ENCODE data around the gene GALNT2.

GALNT2 gene

DNA sequence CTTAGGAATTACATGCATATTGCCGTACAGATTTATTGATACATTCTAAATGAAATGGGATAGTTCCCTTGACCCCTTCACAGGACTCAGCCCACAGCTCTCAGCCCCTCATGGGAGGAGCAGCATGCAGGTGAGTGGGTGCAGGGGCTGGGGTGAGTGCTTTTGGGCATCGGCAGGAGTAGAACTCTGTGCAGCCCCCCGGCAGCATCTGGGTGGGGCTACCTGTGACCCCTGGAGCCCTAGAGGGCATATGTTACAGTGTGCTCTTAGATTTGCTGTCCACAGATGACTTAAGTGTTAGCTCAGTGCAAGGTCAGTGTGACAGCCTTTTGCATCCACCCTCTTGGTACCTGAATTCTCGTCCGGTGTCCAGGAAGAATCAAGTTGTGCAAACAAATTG is 120.3 kb downstream of the GALNT2 start:
- no peak for DNase-seq (ENCODE audit: low read depth)

DNA sequence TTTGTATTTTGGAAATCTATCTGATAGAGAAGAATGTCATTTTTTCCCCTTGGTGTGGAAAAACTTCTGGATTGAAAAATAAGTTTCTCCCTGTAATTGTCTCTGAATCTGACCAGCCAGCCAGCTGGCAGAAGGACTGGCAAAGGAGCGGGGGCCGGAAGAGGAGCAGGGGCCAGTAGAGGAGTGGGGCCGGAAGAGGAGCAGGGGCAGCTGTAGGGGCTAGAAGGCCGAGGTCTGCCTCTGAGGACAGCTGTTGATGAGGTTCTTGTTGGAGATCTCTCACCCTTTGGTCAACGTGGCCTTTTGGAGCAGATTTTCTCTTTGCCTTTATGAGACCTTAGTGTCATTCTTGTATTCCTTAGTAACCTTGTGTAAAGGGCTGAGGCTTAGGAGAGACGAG is 121.8 kb downstream of the GALNT2 start:
- DNase-seq (ENCODE audit: low read depth), result no peak

DNA sequence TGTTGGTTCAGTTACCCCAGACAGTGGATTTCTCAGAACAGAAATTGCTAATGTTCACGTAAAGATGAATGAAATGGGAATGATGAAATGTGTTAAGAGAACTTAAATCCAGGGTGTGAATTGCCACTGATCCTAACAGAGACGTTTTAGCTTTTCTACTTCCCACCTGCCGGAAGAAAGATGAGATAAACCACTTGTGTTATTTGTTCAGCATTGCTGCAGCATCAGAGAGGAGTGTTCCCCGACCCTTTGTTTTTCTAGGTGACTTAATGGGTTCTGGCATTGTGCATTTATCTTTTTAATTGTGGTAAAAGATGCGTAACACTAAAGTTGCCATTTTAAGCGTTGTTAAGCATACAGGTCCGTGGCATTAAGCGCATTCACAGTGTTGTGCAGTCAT is 122.3 kb downstream of the GALNT2 start:
- no peak for DNase-seq (ENCODE audit: low read depth)

DNA sequence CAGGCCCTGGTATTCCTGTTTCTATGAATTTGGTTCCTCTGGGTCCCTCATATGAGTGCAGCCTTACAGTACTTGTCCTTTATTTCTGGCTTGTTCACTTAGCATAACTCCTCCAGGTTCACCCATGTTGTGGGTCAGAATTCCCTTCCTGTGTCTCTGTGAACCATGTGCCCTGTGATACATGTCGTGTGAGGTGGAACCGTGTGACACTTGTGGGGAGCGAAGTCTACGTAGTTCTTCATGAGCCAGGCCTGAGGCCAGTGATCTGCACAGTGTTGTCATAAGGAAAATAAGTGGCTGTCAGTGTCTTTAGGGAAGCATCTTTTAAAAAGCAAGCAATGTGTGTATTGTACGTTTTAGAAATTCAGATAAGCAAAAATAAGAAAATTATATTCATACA is 122.8 kb downstream of the GALNT2 start:
- no peak for DNase-seq (ENCODE audit: low read depth)

DNA sequence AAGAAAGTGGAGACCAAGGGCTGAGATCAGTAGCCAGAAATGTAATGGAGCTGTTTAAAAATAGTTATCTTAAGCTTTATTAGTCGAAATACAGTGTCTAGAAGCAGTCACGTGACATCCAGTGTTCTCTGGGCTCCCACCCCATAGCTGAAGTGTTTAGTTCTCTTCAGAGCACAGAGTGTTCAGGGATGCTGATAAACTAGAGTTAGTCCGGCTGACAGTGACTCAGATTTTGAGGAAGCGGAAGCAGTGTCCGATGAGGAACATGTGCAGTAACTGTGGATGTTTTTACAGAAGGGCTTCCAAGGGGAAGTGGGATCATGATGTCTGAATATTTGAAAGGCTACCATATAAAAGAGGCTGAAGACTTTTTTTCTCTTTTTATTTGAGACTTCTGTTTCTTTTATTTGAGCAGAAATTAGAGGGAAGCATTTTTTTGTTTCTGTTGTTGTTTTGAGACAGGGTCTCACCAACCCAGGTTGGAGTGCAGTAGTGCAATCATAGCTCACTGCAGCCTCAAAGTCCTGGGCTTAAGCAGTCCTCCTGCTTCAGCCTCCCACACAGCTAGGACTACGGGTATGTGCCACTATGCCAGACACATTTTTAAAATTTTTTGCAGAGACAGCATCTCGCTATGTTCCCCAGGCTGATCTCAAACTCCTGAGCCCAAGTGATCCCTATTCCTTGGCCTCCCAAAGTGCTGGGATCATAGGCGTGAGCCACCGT is 124.2 kb downstream of the GALNT2 start:
- DNase-seq (ENCODE audit: low read depth), result no peak

DNA sequence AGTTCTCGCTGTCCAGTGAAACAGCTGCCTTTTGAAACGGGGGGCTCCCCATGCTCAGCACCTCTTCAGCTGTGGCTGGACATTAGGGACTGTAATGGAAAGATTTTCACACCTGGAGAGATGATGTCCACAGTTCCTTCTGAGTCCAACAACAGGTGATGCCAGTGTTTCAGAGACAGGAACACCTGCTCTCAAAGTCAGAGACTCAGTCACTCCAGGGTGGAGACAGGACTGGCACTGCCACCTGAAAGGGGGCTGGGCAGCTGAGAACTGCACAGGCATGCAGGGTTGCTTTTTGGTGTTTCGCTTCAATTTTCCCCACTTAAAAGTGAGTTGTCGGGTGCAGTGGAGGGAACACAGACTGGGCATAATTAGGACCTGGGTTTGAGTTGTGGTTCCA is 124.8 kb downstream of the GALNT2 start:
- no peak for DNase-seq (ENCODE audit: low read depth)

DNA sequence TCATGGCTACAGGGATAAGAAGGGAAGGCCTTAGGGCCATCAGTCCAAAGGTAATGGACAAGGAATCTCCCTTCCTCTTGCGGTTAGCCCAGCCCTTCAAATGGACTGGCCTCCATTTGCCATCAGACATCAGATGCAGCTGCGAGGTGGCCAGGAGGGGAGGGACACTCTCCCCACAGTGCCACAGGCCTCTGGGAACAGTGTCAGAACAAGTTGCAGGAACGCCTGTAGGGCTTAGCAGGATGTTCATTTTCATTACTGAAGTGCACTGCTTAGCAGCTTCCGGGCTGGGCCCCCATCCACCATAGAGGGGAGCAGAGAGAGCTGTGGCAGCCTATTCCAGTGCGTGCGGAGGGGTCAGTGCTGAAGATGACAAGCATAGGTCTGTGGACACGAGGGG is 127.5 kb downstream of the GALNT2 start:
- no peak for DNase-seq (ENCODE audit: low read depth)

DNA sequence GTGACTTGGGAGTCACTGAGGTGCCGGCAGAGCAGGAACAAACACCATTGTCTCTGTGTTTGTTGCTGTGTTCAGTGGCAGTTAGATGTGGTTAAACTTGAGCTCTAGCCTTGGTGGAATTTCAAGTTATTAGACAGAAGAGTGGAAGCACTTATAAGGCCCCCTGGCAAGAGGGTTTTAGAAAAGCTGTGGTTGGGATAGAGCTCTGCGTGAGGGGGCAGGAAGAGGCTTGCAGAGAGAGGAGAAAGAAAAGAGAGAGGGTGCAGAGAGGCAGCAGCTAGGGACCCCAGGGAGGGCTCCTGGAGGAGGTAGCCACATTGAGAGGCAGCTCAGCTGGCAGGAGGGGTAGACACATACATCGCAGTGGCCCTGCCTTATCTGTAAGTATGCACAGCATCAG is 128.2 kb downstream of the GALNT2 start:
- DNase-seq (ENCODE audit: low read depth), result no peak

DNA sequence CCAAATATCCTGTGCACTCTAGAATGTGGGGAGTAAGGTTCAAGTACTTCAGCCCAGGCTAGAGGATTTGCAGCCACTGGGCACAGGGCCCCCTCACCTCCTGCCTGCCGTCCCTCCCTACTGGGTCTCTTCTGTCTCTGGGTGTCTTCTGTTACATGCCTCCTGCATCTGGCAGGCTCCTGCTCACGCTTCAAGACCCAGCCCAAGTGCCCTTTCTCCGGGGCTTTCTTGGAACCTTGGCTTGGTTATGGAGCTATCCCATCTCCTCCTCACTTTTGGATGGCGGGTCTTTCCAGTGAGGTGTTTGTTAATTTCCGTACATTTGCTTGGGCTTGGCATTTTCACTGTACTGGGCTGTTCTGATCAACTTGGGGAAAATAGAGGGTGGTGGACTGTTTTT is 129.0 kb downstream of the GALNT2 start:
- no peak for DNase-seq (ENCODE audit: low read depth)

DNA sequence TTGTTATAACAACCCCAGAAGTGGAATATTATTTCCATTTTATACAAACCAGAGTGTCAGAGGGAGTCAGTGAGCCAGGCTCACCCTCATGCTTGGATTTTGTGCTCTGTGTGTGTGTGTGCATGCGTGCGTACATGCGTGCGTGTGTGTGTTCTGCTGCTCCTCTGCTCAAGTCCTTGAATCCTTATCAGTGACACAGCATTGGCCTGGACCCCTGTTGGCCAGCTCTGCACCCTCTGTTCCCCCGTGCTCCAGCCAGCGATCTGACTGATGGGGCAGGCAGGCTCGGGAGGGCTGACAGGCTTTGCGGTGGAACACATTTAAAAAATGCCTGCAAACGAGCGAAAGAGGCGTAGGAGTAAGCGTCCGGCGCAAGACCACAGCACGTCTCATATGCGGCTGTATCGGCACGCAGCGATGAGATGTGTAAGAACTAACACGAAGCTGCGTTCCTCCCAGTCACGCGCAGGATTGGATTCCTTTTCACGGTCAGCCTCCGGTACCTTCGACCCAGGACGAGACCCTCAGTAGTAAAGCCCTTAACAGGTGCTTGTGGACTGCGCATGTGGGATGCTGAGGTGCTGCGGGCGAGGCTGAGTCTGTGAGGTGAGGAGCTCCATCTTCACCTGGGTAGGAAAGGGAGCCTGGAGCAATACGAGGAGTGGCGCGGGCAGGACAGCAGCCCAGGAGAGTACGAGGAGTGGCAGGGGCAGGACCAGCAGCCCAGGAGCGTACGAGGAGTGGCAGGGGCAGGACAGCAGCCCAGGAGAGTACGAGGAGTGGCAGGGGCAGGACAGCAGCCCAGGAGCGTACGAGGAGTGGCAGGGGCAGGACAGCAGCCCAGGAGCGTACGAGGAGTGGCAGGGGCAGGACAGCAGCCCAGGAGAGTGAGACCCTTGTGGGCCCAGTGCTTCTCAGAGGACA is 130.9 kb downstream of the GALNT2 start:
- no peak for DNase-seq (ENCODE audit: low read depth)

DNA sequence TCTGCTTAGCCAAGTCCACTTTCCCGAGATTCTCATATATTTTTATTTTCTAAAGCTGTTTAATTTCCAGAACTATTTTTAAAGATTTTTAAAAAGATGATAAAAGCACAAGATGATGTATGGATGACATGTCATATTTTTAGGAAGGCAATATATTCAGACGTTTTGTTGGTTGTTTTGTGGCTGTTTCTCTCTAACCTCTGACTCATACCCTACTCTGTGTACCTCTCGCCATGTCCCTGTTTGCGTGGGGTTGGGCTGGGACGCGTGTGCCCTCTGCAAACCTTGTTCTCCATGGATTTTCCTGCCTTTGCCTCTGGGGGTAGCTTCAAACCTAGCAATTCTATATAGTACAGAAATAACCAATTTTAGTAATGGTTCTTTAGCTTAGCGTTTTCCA is 132.0 kb downstream of the GALNT2 start:
- DNase-seq (ENCODE audit: low read depth), result no peak

DNA sequence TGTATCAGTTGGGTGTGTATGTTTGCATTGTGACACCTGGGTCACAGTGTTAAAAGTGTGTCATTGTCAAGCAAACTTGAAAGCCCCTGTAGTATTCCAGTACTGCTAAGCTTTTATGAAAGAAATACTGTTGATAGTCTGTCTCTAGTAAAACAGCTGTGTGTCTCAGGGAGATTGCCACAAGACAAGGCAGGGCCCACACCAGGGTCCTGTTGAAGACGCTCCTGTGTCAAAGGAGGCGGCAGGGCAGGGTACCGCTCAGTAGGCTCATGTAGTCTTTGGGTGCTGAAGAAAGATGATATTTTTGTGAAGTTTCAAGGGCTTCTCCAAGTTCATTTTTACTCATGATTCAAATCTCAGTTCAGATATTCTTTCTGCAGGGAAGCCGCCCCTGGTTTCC is 132.5 kb downstream of the GALNT2 start:
- no peak for DNase-seq (ENCODE audit: low read depth)

DNA sequence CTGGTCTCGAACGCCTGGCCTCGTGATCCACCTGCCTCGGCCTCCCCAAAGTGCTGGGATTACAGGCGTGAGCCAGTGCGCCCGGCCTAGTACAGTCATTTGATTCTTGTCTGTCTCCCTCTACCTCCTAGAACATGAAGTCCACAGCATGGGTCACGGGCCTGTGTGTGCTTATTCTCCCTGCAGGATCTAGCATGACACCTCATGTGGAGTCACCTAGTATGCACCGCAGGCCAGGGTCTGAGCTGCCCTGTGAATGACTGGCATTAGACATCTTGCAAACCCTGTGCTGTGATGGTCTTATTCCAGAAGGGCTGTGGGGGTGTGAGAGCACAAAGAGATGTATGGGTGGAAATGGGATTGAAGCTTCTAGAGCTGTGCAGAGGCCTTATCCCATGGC is 133.2 kb downstream of the GALNT2 start:
- DNase-seq (ENCODE audit: low read depth), result no peak

DNA sequence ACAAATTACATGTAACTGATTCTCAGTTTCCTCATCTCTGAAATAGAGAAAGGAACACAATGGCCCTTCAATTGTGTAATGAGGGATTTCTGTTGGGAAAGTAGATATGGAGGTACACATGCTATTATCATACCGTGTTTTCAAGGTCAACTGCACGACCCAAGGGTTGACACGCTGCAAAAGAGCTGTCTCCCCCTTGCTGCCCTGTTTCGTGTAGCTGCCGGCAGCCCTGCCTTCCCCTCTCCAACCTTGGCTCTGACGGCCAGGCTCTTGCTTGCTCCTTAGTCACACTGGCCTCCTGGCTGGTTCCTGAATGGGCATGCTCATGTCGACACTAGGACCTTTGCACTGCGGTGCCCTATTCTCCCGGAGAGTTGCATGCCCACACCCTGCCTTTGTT is 134.4 kb downstream of the GALNT2 start:
- no peak for DNase-seq (ENCODE audit: low read depth)

DNA sequence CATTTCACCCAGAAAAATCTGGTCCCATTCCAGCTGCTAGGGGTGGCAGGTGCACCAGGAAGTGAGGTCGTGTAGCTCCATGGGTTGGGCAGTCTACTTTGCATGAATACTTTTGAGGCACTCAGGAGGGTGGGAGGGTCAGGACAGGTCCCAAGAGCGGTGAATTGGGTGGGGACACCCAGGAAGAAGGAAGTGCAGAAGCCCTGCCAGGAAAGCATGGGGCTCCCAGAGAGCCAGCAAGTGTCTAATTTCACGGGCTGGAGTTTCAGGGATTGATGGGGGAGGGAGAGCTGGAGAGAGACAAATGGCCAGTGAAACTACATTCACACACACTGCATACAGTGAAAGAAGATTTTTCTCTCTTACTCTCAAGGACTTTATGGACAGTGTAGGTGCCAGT is 137.8 kb downstream of the GALNT2 start:
- DNase-seq (ENCODE audit: low read depth), result no peak

DNA sequence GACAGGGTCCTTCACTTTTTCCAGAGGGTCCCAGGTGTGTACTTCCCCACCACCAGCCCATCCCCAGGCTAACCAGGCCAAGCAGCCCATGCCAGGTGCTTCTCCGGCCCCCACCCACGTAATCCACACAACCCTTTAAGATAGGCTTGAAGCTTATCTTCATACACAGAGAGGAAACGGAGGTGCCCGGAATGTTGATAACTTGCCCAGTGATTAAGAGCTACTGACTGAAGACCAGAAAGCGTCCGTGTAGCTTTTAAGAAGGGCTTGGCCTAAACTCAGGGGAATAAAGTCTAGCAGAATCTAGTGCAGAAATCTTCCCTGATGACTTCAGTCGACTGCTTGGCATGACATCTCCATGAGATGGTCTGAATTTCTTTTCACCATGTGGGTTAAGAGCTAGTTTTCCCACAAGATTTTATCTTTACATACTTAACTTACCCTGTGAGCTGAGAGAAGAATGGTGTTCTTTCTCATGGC is 138.7 kb downstream of the GALNT2 start:
- no peak for DNase-seq (ENCODE audit: low read depth)

DNA sequence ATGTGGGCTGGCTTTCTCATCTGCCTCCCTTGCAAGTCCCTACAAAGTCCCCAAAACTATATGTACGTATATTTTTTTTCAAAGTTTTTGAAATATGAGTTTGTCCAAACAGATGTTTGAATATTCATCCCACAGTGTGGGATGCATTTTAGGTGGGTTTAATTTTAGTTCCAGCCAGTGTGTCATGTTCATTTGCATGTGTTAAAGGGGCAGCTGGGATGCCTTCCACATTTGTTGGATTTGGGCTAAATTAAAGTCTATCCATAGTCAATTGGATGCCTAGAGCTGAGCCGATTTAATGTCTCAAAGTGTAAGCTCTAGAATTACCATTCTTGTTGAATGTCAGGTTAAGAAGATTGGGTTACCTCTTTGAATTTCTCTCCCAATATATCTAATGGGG is 139.2 kb downstream of the GALNT2 start:
- no peak for DNase-seq (ENCODE audit: low read depth)

DNA sequence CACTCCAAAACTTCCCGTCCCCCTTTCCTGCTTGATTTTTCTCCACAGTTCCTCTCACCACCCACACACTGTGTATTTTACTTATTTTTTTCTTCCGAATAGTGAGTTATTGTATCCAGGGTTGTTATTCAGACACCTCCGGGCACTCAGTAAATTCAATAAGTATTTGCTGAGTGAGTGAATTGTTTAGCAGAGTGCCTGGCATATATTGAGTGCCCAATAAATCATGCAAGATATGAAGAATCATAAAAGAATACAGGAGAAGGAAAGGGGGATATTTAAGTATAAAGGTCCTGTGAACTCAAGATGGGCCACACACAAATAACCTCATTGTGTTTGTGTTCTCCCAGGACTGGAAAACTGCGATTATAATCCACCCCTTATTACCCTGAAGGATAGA is 139.9 kb downstream of the GALNT2 start:
- DNase-seq (ENCODE audit: low read depth), result no peak

DNA sequence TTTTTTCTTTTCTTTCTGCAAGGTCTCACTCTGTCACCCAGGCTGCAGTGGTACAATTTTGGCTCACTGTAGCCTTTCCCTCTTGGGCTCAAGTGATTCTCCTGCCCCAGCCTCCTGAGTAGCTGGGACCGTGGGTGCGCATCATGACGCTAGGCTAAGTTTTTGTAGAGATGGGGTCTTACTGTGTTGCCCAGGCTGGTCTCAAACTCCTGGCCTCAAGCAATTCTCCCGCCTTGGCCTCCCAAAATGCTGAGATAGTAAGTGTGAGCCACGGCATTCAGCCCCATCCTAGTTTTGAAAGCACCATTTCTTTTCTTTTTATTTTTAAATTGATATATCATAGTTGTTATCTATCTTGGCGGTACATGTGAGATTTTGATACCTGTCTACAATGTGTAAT is 140.6 kb downstream of the GALNT2 start:
- no peak for DNase-seq (ENCODE audit: low read depth)

DNA sequence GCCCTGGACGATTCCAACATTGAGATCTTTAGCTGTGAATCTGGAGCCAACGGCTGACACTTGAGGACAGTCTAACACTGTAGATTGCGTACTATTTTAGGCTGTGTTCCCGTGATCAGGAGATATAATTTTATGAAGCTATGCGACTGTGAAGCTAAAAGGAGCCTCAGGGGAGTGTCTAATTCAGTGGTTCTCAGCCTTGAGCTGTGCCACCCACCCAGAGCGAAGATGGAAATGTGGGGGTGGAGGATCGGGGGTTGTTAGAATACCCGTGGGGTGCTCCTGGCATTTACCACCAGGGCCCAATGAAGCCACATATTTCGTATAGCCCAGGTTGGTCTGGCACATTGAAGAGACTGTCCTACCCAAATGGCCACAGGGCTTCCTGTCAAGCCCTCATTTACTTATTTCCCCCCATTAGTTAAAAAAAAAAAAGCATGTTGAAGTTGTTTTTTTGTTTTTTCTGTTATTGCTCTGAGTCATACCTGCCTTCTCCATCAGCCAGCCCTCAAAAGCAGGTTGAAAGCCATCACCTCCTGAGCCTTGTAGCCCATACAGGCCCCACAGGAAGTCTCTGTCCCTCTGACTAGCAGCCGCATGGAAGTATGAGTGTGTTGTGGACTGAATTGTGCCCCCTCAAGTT is 141.7 kb downstream of the GALNT2 start:
- no peak for DNase-seq (ENCODE audit: low read depth)

DNA sequence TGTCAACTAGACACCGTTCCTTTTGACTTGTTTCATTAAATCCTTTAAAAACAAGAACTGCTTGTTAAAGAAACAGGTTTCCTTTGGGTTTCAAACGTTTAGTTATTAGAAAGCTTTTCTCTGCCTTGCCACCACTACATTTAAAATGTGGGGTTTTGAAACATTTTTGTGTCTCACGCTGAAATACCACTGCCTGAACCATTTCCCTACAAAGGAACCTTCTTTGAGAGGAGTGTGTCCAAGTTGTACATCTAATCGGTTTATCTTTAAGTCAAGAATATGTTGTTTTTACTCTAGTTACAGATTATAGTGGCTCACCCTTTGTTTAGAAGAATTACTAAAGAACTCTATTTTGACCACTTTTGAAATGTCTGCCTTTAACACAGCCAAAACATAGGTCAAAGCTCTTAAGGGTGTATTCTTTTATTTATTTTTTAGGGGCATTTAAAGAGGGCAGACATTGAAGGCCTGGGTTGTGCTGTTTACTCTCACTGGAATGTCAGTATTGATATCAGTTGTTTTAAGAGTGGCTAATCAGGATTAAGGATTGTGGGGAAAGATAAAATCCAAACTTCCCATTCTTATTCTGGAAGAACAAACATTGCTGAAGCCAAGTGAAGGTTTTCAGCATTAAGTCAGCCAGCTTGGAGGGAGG is 143.4 kb downstream of the GALNT2 start:
- no peak for DNase-seq (ENCODE audit: low read depth)

DNA sequence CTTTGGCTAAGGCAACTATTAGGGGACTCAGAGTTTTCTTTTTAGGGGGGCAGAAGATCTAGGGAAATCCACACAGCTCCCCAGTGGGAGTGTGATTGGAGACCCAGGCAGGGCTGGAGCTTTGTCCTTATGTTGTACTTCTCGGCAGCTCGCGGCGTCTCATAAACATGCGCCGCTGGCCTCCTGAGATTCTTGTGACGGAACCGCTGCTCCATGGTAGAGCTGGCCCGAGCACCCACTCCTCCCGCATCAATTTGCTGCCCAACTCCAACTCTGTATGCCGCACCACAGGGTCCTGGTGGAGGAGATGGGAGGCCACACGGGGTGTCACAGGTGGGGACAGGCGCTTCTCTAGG is 143.9 kb downstream of the GALNT2 start:
- no peak for DNase-seq (ENCODE audit: low read depth)

Measured in HS-27A (cell line).